ENCODE data around the gene DNAJC15.

Gene DNAJC15

DNA sequence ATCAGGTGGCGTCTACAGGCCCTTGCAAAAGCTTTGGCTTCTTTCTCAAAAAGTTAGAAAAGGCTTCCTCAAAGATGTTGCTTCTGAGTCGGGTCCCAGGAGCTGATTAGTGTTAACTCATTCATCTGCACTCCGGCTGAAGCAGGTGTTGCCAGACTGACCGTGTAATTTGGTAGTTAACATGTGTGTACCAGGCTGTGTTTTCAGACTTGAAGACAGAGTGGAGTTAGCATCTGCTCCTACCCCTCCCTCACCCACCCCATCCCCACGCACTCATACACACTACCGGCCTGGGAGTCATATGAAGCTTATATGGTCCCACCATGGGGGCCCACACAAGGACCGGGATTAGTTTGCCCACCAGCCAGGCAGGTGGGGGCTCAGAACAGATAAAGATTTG, 111.5 kb downstream of the DNAJC15 start:
- no peaks in the 10 kb centered on the region for H3F3A ChIP-seq (ENCODE audit: low read depth)
- no peaks in the 10 kb centered on the region for H3K9me2 ChIP-seq (replicated peaks; ENCODE audit: low read depth, low read length)
- TF ChIP-seq, protein P1, sequence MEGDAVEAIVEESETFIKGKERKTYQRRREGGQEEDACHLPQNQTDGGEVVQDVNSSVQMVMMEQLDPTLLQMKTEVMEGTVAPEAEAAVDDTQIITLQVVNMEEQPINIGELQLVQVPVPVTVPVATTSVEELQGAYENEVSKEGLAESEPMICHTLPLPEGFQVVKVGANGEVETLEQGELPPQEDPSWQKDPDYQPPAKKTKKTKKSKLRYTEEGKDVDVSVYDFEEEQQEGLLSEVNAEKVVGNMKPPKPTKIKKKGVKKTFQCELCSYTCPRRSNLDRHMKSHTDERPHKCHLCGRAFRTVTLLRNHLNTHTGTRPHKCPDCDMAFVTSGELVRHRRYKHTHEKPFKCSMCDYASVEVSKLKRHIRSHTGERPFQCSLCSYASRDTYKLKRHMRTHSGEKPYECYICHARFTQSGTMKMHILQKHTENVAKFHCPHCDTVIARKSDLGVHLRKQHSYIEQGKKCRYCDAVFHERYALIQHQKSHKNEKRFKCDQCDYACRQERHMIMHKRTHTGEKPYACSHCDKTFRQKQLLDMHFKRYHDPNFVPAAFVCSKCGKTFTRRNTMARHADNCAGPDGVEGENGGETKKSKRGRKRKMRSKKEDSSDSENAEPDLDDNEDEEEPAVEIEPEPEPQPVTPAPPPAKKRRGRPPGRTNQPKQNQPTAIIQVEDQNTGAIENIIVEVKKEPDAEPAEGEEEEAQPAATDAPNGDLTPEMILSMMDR (conservative IDR thresholded peaks at IDR 0.05; ENCODE audit: low read length): no peak
- no peak for TF ChIP-seq EZH2phosphoT487 (IDR thresholded peaks at IDR 0.05; ENCODE audit: borderline replicate concordance)
- no peaks in the 10 kb centered on the region for H3K9me3 ChIP-seq (ENCODE audit: insufficient read depth, low read depth, low read length)
- H3K4me2 ChIP-seq (ENCODE audit: low read depth, low read length, poor library complexity, severe bottlenecking): no peak overlapping the region
- H3K4me1 ChIP-seq (ENCODE audit: insufficient read depth, low read length, poor library complexity, severe bottlenecking): peaks cover 7% of the 10 kb centered on the region
- H3K79me2 ChIP-seq (ENCODE audit: insufficient read depth, low read length): no peaks in the 10 kb centered on the region
- H2AFZ ChIP-seq (ENCODE audit: low read length): no peak overlapping the region
- H3K9ac ChIP-seq (ENCODE audit: low read depth, low read length, poor library complexity, severe bottlenecking): no peak overlapping the region
- no peaks in the 10 kb centered on the region for H3K36me3 ChIP-seq (ENCODE audit: insufficient read depth, low read length)
- no peaks in the 10 kb centered on the region for H3K27me3 ChIP-seq (ENCODE audit: insufficient read depth, low read length, poor library complexity, severe bottlenecking)
- H4K20me1 ChIP-seq (ENCODE audit: insufficient read depth, low read length, poor library complexity, severe bottlenecking): no peaks in the 10 kb centered on the region
- H3K4me3 ChIP-seq (ENCODE audit: low read length, poor library complexity, severe bottlenecking): no peak overlapping the region

- TF ChIP-seq EZH2phosphoT487 (IDR thresholded peaks at IDR 0.05; ENCODE audit: borderline replicate concordance): no peak
- TF ChIP-seq, protein P1 (conservative IDR thresholded peaks at IDR 0.05; ENCODE audit: low read length): no peak
- no peaks in the 10 kb centered on the region for H3F3A ChIP-seq (ENCODE audit: low read depth)
- no peaks in the 10 kb centered on the region for H3K79me2 ChIP-seq (ENCODE audit: insufficient read depth, low read length)
- H3K9ac ChIP-seq (ENCODE audit: low read depth, low read length, poor library complexity, severe bottlenecking): no peak overlapping the region
- H3K4me2 ChIP-seq (ENCODE audit: low read depth, low read length, poor library complexity, severe bottlenecking): no peak overlapping the region
- H4K20me1 ChIP-seq (ENCODE audit: insufficient read depth, low read length, poor library complexity, severe bottlenecking): no peaks in the 10 kb centered on the region
- H3K36me3 ChIP-seq (ENCODE audit: insufficient read depth, low read length): no peaks in the 10 kb centered on the region
- no peak overlapping the region for H3K4me3 ChIP-seq (ENCODE audit: low read length, poor library complexity, severe bottlenecking)
- H2AFZ ChIP-seq (ENCODE audit: low read length): no peak overlapping the region
- peaks cover 7% of the 10 kb centered on the region for H3K4me1 ChIP-seq (ENCODE audit: insufficient read depth, low read length, poor library complexity, severe bottlenecking)
- H3K9me3 ChIP-seq (ENCODE audit: insufficient read depth, low read depth, low read length): no peaks in the 10 kb centered on the region
- no peaks in the 10 kb centered on the region for H3K27me3 ChIP-seq (ENCODE audit: insufficient read depth, low read length, poor library complexity, severe bottlenecking)
- no peaks in the 10 kb centered on the region for H3K9me2 ChIP-seq (replicated peaks; ENCODE audit: low read depth, low read length)
Measured at GRCh38 chr13:43135516-43135915, 112.1 kb downstream of the DNAJC15 start.

GRCh38 chr13:43136920-43137575, 113.7 kb downstream of the DNAJC15 start:
- Histone ChIP-seq H3K9ac (ENCODE audit: low read depth, low read length, poor library complexity, severe bottlenecking) (no peak overlapping the region), H3K9me2 (replicated peaks; ENCODE audit: low read depth, low read length) (no peaks in the 10 kb centered on the region)
- TF ChIP-seq, protein P1 (conservative IDR thresholded peaks at IDR 0.05; ENCODE audit: low read length): no peak
- TF ChIP-seq EZH2phosphoT487 (IDR thresholded peaks at IDR 0.05; ENCODE audit: borderline replicate concordance): no peak

More at GRCh38 chr13:43136920-43137575, 113.7 kb downstream of the DNAJC15 start:
- no peaks in the 10 kb centered on the region for H3K9me3 ChIP-seq (ENCODE audit: insufficient read depth, low read depth, low read length)
- H3K4me1 ChIP-seq (ENCODE audit: insufficient read depth, low read length, poor library complexity, severe bottlenecking): peaks cover 7% of the 10 kb centered on the region
- H3K4me2 ChIP-seq (ENCODE audit: low read depth, low read length, poor library complexity, severe bottlenecking): no peak overlapping the region
- no peaks in the 10 kb centered on the region for H3F3A ChIP-seq (ENCODE audit: low read depth)
- H3K27me3 ChIP-seq (ENCODE audit: insufficient read depth, low read length, poor library complexity, severe bottlenecking): no peaks in the 10 kb centered on the region
- H3K79me2 ChIP-seq (ENCODE audit: insufficient read depth, low read length): no peaks in the 10 kb centered on the region
- H3K36me3 ChIP-seq (ENCODE audit: insufficient read depth, low read length): no peaks in the 10 kb centered on the region
- no peak overlapping the region for H3K4me3 ChIP-seq (ENCODE audit: low read length, poor library complexity, severe bottlenecking)
- H2AFZ ChIP-seq (ENCODE audit: low read length): no peak overlapping the region
- no peaks in the 10 kb centered on the region for H4K20me1 ChIP-seq (ENCODE audit: insufficient read depth, low read length, poor library complexity, severe bottlenecking)

All from Loucy (cell line).